HG02870 (cell line): Measurements from ENCODE around the gene GZMH.
"Not testable (repeated sequence)": the region's sequence is repeated elsewhere in the genome, so short reads cannot be mapped to it uniquely, and the experiment has no call there.

Source experiments
- ATAC-seq: cut with Tn5 transposase; IDR thresholded peaks from one replicate; pipeline ENCODE4 v1.9.1; 2021; ENCODE audit warnings: mild to moderate bottlenecking, moderate library complexity; ENCODE audit not compliant: unreplicated experiment

Gene GZMH

GRCh38 chr14:24597403-24597802 lies 12.1 kb downstream of the GZMH start:
- ATAC-seq = no peak

- no peak for ATAC-seq
Observed at GRCh38 chr14:24595073-24595808, 14.2 kb downstream of the GZMH start.

GRCh38 chr14:24591004-24591403 lies 18.5 kb downstream of the GZMH start:
- not testable (repeated sequence) for ATAC-seq

- ATAC-seq = not testable (repeated sequence)
Observed at GRCh38 chr14:24584402-24584801, 25.1 kb downstream of the GZMH start.

- no peak for ATAC-seq
Observed at GRCh38 chr14:24578558-24578957, 30.9 kb downstream of the GZMH start.

GRCh38 chr14:24576771-24577170 lies 32.7 kb downstream of the GZMH start:
- no peak for ATAC-seq

GRCh38 chr14:24576182-24576581 lies 33.3 kb downstream of the GZMH start, which contains the start of gene CTSG:
Gene CTSG (minus strand): TSS chr14:24576250. CDS start chr14:24576223, 27 bp downstream.
- ATAC-seq = no peak

- no peak for ATAC-seq
Observed at GRCh38 chr14:24574206-24574774, 35.2 kb downstream of the GZMH start.

- ATAC-seq = no peak
Observed at GRCh38 chr14:24566318-24566717, 43.2 kb downstream of the GZMH start.

- ATAC-seq = no peak
Observed at GRCh38 chr14:24565766-24566165, 43.7 kb downstream of the GZMH start.

GRCh38 chr14:24563505-24563904 lies 46.0 kb downstream of the GZMH start:
- no peak for ATAC-seq

- ATAC-seq = no peak
Observed at GRCh38 chr14:24556756-24557155, 52.7 kb downstream of the GZMH start.
